Fibroblast of skin of back (primary cell): Measurements from ENCODE around the gene ACVR1.
"Not testable (repeated sequence)": the region's sequence is repeated elsewhere in the genome, so short reads cannot be mapped to it uniquely, and the experiment has no call there.

ENCODE experiments used
- DNase-seq: peaks from one replicate; pipeline ENCODE4 v3.0.0-alpha.2; 2013

The ACVR1 gene

GRCh38 chr2:157788201-157788600, 87.9 kb downstream of the ACVR1 start:
- DNase-seq = no peak

DNA sequence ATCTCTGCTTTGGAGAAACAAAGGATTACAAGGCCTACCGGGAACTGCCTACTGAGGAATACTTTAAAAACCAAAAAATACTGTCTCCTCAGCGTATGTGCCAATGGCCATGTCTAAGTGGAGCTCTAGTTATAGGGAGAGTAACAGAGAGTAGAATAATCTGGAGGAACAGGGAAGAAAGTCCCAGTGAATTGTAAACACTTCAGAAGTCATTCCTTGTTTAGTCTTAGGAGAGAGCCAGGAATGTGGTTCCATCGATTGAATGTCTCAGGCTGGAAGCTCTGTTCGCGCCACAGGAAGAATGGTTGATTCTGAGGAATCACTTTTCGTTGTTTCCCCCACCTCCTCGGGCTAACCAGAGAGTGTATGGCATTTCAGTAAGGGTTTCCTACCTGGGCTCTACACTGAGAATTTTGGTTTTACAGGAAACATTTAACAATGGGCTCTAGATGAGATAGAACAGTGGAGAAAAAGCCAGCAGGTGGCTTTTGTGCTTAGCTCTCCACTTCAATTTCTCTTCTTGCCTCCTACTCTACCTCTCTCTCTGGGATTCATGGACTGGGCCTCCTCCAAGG, 88.7 kb downstream of the ACVR1 start:
- DNase-seq = no peak

- DNase-seq = no peak
Observed at GRCh38 chr2:157786663-157787363, 89.3 kb downstream of the ACVR1 start.

DNA sequence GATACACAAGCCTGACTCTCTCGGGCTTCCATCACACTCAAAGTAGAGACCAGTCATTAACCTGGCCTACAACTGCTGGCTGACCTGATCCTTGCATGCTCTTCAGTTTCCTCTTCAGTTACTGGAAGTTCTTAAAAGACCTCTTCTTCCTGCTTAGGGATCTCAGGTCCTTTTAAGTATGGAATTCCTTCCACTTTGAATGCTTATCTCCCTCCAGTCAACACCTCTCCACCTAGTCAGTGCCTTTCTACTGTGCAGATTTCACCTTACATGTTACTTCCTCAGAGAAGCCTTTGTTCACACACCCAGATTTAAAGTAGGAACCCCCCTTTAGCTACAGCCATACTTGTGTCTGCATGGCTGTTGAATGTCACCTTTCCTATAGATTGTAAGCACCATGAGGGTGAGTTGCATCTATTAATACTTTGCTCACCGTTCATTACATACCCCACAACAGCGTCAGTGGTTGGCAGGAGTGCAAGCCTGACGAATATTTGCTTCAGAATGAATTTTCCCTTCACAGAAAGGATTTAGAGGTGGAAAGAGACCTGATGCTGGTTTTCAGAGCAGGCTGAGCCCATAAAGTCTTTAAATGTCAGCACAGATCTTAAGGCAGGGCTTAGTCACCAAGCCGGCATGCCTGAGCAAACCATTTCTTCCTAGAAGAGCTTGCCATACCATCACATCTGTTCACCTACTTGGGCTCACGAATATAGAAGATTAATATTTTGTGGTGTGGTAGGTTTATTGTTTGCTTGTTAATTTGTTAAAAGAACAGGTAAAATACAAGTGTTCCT, 90.1 kb downstream of the ACVR1 start:
- DNase-seq = peak; percentile 43

- no peak for DNase-seq
Observed at GRCh38 chr2:157785200-157785599, 90.9 kb downstream of the ACVR1 start.

- no peak for DNase-seq
Observed at GRCh38 chr2:157784823-157785175, 91.3 kb downstream of the ACVR1 start.

GRCh38 chr2:157784169-157784822, 91.8 kb downstream of the ACVR1 start:
- peak; percentile 89 for DNase-seq

- DNase-seq = no peak
Observed at GRCh38 chr2:157783245-157783644, 92.9 kb downstream of the ACVR1 start.

- DNase-seq = peak; percentile 31
Observed at GRCh38 chr2:157782057-157782845, 93.9 kb downstream of the ACVR1 start.

- DNase-seq = no peak
Observed at GRCh38 chr2:157780211-157780610, 95.9 kb downstream of the ACVR1 start.

- DNase-seq = no peak
Observed at GRCh38 chr2:157779794-157780193, 96.3 kb downstream of the ACVR1 start.

GRCh38 chr2:157777427-157777826, 98.7 kb downstream of the ACVR1 start:
- DNase-seq = peak; percentile 59

DNA sequence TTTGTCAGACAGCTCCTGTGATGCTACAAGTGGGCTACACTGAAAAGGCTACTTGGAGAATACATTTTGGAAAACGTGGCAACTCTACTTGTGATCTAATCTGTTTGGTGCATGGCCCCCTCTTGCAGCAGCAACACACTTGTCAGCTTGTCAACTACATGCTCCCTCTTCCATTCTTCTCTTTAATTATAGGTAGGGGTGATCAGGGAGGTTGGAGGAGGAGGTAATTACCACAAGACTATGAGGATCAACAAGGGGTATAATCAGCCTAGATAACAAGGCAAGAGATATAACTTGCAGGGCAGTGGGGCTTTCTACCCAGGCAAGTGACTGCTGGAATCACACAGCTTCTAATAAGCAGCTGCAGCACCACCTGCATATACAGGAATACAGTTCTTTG, 104.9 kb downstream of the ACVR1 start:
- DNase-seq = no peak

GRCh38 chr2:157769856-157770255, 106.3 kb downstream of the ACVR1 start:
- no peak for DNase-seq

- DNase-seq = no peak
Observed at GRCh38 chr2:157764386-157764785, 111.7 kb downstream of the ACVR1 start.

- DNase-seq = peak; percentile 56
Observed at GRCh38 chr2:157761520-157761919, 114.6 kb downstream of the ACVR1 start.

DNA sequence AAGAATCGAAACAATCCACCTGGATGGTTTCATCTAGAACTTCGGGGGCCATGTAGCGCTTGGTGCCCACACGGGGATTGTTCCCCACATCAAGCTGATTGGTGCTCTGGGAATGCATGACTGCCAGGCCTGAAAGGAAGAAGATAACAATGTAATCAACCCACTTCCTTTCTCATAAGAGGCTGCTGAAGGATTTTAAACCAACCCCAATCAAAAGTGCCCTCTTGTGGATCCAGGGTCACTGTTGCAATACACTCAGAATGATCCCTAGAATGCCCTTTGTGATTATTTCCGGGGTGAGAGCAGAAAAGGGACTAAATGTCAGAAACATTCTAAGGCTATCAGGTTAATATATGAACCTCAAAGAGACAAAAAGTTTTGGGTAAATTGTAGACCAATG, 115.2 kb downstream of the ACVR1 start:
- no peak for DNase-seq

- no peak for DNase-seq
Observed at GRCh38 chr2:157759855-157760254, 116.3 kb downstream of the ACVR1 start.

DNA sequence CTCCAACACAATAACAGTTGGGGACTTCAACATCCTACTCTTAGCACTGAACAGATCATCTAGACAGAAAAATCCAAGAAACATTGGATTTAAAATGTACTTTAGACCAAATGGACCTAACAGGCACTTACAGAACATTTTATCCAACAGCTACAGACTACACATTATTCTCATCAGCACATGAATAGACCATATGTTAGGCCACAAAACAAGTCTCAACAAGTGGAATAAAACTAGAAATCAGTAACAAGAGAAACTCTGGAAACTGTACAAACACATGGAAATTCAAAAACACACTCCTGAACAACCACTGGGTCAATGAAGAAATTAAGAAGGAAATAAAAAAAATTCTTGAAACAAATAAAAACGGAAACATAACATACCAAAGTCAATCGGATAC, 117.5 kb downstream of the ACVR1 start:
- no peak for DNase-seq

DNA sequence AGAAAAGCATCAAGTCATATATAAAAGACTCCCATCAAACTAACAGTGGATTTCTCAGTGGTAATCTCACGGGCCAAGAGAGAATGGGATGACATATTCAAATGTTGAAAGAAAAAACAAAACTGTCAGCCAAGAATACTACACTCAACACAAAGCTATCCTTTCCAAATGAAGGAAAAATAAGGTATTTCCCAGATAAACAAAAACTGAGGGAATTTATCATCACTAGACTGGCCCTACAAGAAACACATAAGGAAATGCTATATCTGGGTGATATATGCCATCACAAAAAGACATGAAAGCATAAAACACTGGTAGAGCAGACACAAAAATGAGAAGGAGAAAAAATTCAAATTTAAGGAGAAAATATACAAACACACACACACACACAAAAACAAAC, 118.6 kb downstream of the ACVR1 start:
- peak; percentile 48 for DNase-seq

GRCh38 chr2:157756447-157756846, 119.7 kb downstream of the ACVR1 start:
- not testable (repeated sequence) for DNase-seq

- DNase-seq = peak; percentile 35
Observed at GRCh38 chr2:157751462-157752058, 124.6 kb downstream of the ACVR1 start.
